Chondrocyte (in vitro differentiated cells): Measurements from ENCODE around the gene C17orf58. TPM values are rescaled to one million over a fixed set of nuclear protein-coding genes. Genes with fewer than 3 reads are reported as not detected.

ENCODE experiments used
- DNase-seq: peaks from one replicate; pipeline ENCODE4 v3.0.0; 2021; ENCODE audit warnings: mixed read lengths, low spot score
- H3K27ac Mint-ChIP-seq: one replicate; pipeline ENCODE4 v1.8.0; 2021; ENCODE audit warnings: mild to moderate bottlenecking, moderate library complexity, mixed read lengths; ENCODE audit not compliant: unreplicated experiment
- H3K27me3 Mint-ChIP-seq: 2 replicates; pipeline ENCODE4 v1.8.0; 2021; ENCODE audit warnings: low read depth, mixed read lengths
- H3K36me3 Mint-ChIP-seq: 2 replicates; pipeline ENCODE4 v1.8.0; 2021; ENCODE audit warnings: low read depth, mixed read lengths
- H3K4me1 Mint-ChIP-seq: 2 replicates; pipeline ENCODE4 v1.8.0; 2021; ENCODE audit warnings: low read depth, mild to moderate bottlenecking, mixed read lengths
- H3K4me3 Mint-ChIP-seq: one replicate; pipeline ENCODE4 v1.8.0; 2021; ENCODE audit warnings: mild to moderate bottlenecking, moderate library complexity, mixed read lengths; ENCODE audit not compliant: unreplicated experiment
- H3K9me3 Mint-ChIP-seq: 2 replicates; pipeline ENCODE4 v1.8.0; 2021; ENCODE audit warnings: low read depth, mixed read lengths
- total RNA-seq: library from RNA; stranded (reverse); gene quantifications from 3 replicates; pipeline ENCODE4 v1.2.1, GENCODE V29; 2021
- TF ChIP-seq, protein P1 (sequence below): fragments of 200-600 bp; sonication (generic); IDR thresholded peaks from 2 replicates; pipeline ENCODE4 v1.5.0; 2021; ENCODE audit warnings: antibody characterized with exemption, mild to moderate bottlenecking, moderate library complexity

Gene C17orf58
- total RNA-seq, 1 donor from 2014 or later: 11.0 TPM

DNA sequence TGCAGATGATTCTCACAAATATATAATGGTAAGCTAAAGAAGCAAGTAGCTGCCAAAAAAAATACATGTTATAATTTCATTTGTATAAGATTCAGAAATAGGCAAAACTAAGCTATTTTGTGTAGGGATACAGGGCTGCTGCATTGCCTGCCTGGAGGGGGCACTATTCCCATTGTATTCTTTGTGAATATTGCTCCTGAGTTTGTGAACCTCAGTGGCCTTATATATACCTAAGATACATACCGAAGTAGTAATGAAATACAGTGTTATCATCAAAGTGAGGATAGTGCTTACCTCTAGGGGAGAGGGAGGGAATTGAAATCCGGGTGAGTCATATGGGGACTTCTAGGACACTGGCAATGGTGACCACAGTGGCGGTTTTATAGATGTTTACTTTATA is 53.5 kb downstream of the C17orf58 start:
- TF ChIP-seq, protein P1, sequence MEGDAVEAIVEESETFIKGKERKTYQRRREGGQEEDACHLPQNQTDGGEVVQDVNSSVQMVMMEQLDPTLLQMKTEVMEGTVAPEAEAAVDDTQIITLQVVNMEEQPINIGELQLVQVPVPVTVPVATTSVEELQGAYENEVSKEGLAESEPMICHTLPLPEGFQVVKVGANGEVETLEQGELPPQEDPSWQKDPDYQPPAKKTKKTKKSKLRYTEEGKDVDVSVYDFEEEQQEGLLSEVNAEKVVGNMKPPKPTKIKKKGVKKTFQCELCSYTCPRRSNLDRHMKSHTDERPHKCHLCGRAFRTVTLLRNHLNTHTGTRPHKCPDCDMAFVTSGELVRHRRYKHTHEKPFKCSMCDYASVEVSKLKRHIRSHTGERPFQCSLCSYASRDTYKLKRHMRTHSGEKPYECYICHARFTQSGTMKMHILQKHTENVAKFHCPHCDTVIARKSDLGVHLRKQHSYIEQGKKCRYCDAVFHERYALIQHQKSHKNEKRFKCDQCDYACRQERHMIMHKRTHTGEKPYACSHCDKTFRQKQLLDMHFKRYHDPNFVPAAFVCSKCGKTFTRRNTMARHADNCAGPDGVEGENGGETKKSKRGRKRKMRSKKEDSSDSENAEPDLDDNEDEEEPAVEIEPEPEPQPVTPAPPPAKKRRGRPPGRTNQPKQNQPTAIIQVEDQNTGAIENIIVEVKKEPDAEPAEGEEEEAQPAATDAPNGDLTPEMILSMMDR: peak; percentile 72
- peaks cover 38% of the 10 kb centered on the region for H3K36me3 Mint-ChIP-seq
- H3K9me3 Mint-ChIP-seq: no peaks in the 10 kb centered on the region
- no peak for DNase-seq
- no peak overlapping the region for H3K4me3 Mint-ChIP-seq
- H3K27me3 Mint-ChIP-seq: no peaks in the 10 kb centered on the region
- no peaks in the 10 kb centered on the region for H3K4me1 Mint-ChIP-seq
- H3K27ac Mint-ChIP-seq: no peak overlapping the region

Other genes with a start within 250 kb of the C17orf58 start
- 73.2 to 98.1 TPM (median 75.7 TPM) in 3 replicates for gene BPTF, start 171.0 kb downstream of the C17orf58 start, total RNA-seq
- 92.5 to 95.4 TPM (median 93.4 TPM) in 3 replicates for gene KPNA2, start 39.3 kb upstream of the C17orf58 start, total RNA-seq